Measurements from ENCODE around the gene CLEC2L. TPM values are rescaled to one million over a fixed set of nuclear protein-coding genes. Genes with fewer than 3 reads are reported as not detected.
A peak's percentile ranks its signal among the peaks of the same experiment; 100 is the strongest.

The CLEC2L gene
- total RNA-seq, 1 donor from 2014 or later = not detected

- no peak for TF ChIP-seq CTCF (IDR thresholded peaks at IDR 0.05)
These were observed 15.6 kb downstream of the CLEC2L start for GRCh38 chr7:139538881-139539635.

GRCh38 chr7:139540203-139540602 lies 16.7 kb downstream of the CLEC2L start:
- DNase-seq (no peak), ATAC-seq (no peak)
- Histone ChIP-seq H3K4me3 (no peak overlapping the region), H3K4me1 (no peaks in the 10 kb centered on the region), H3K9me3 (no peaks in the 10 kb centered on the region), H3K27ac (no peak overlapping the region), H3K36me3 (no peaks in the 10 kb centered on the region), H3K27me3 (no peaks in the 10 kb centered on the region)
- no peak for TF ChIP-seq CTCF (IDR thresholded peaks at IDR 0.05)
- intact Hi-C loops (cut with DNase I) = no loop called here

More at GRCh38 chr7:139538881-139539635, 15.6 kb downstream of the CLEC2L start:
- H3K27ac ChIP-seq = no peak overlapping the region
- ATAC-seq = no peak
- DNase-seq = no peak
- H3K27me3 ChIP-seq = no peaks in the 10 kb centered on the region
- no peaks in the 10 kb centered on the region for H3K36me3 ChIP-seq
- intact Hi-C loops (cut with DNase I) = no loop called here
- H3K4me1 ChIP-seq = no peaks in the 10 kb centered on the region
- no peaks in the 10 kb centered on the region for H3K9me3 ChIP-seq
- no peak overlapping the region for H3K4me3 ChIP-seq

GRCh38 chr7:139541600-139542307 lies 18.3 kb downstream of the CLEC2L start:
- H3K9me3 ChIP-seq = no peaks in the 10 kb centered on the region
- H3K27me3 ChIP-seq = no peaks in the 10 kb centered on the region
- ATAC-seq = no peak
- intact Hi-C loops (cut with DNase I) = no loop called here
- H3K4me3 ChIP-seq = no peak overlapping the region
- no peak overlapping the region for H3K27ac ChIP-seq
- TF ChIP-seq CTCF (IDR thresholded peaks at IDR 0.05) = no peak
- no peaks in the 10 kb centered on the region for H3K4me1 ChIP-seq
- no peak for DNase-seq
- no peaks in the 10 kb centered on the region for H3K36me3 ChIP-seq

- peak; percentile 57 for DNase-seq
- H3K27ac ChIP-seq = no peak overlapping the region
- no peak for TF ChIP-seq CTCF (IDR thresholded peaks at IDR 0.05)
- ATAC-seq = no peak
- H3K9me3 ChIP-seq = no peaks in the 10 kb centered on the region
- intact Hi-C loops (cut with DNase I) = no loop called here
- no peak overlapping the region for H3K4me3 ChIP-seq
- no peaks in the 10 kb centered on the region for H3K36me3 ChIP-seq
- no peaks in the 10 kb centered on the region for H3K27me3 ChIP-seq
- no peaks in the 10 kb centered on the region for H3K4me1 ChIP-seq
These were observed 19.0 kb downstream of the CLEC2L start for GRCh38 chr7:139542308-139543151.

- DNase-seq (peak; percentile 57), ATAC-seq (peak; percentile 56)
- no peaks in the 10 kb centered on the region for H3K36me3 ChIP-seq
- intact Hi-C loops (cut with DNase I) = no loop called here
- no peaks in the 10 kb centered on the region for H3K4me1 ChIP-seq
- no peak overlapping the region for H3K27ac ChIP-seq
- H3K4me3 ChIP-seq = no peak overlapping the region
- TF ChIP-seq CTCF (IDR thresholded peaks at IDR 0.05) = no peak
- H3K27me3 ChIP-seq = no peaks in the 10 kb centered on the region
- H3K9me3 ChIP-seq = no peaks in the 10 kb centered on the region
These were observed 20.5 kb downstream of the CLEC2L start for GRCh38 chr7:139543801-139544603.
